ENCODE results near the gene MAGEA9.
"Not testable (repeated sequence)": the region's sequence is repeated elsewhere in the genome, so short reads cannot be mapped to it uniquely, and the experiment has no call there.

MAGEA9 gene

DNA sequence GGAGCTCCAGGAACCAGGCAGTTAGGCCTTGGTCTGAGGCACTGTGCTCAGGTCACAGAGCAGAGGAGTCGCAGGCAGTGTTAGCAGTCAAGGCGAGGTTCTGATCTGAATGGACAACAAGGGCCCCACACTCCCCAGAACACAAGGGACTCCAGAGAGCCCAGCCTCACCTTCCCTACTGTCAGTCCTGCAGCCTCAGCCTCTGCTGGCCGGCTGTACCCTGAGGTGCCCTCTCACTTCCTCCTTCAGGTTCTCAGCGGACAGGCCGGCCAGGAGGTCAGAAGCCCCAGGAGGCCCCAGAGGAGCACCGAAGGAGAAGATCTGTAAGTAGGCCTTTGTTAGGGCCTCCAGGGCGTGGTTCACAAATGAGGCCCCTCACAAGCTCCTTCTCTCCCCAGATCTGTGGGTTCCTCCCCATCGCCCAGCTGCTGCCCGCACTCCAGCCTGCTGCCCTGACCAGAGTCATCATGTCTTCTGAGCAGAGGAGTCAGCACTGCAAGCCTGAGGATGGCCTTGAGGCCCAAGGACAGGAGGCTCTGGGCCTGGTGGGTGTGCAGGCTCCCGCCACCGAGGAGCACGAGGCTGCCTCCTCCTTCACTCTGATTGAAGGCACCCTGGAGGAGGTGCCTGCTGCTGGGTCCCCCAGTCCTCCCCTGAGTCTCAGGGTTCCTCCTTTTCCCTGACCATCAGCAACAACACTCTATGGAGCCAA is 26.2 kb downstream of the MAGEA9 start:
- no peak for DNase-seq

DNA sequence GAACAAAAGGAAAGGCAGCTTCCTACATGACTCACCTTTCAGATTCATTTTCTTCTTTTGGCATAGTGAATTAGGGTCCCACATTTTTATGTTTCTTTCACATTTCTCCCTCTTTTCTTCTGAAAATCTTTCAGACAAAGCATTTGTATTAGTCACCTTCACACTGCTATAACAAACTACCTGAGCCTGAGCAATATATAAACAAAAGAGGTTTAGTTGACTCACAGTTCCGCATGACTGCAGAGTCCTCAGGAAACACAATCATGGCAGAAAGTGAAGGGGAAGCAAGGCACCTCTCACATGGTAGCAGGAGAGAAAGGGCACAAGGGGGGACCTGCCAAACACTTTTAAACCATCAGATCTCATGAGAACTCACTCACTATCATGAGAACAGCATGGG is 36.9 kb downstream of the MAGEA9 start:
- peak; percentile 3 for DNase-seq

DNA sequence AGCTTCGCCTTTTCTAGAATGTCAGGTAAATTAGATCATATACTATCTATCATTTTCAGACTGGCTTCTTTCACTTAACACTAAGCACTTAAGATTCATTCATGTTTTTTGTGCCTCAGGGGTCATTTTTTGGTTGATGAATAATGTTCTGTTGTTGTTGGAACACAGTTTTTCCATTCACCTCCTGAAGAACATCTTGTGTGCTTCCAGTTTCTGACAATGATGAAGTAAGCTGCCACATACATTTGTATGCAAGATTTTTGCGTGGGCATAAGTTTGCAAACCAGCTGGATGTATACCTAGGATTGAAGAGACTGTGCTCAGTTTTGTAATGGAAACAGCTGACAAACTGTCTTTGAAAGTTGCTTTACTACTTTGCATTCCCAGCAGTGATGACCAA is 37.6 kb downstream of the MAGEA9 start:
- no peak for DNase-seq

DNA sequence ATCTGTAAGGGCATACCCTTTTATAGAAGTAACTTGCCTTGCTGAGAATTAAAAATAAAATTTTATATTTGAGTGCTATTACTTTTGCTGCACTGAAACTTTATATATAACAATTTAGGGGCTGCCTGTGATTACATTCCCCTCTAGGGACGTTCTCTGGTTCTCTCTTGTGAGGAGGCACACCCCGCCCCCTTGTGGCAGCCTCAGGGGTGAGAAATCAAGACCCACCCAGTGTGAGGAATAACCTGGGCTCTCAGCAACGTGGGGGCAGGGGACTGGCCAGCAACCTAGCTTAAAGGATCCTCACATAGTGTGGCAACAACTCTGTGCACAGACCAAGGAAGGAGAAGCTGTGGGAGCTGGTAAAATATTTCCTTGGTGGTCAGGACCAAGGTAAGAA is 43.7 kb downstream of the MAGEA9 start:
- DNase-seq, result peak; percentile 58

DNA sequence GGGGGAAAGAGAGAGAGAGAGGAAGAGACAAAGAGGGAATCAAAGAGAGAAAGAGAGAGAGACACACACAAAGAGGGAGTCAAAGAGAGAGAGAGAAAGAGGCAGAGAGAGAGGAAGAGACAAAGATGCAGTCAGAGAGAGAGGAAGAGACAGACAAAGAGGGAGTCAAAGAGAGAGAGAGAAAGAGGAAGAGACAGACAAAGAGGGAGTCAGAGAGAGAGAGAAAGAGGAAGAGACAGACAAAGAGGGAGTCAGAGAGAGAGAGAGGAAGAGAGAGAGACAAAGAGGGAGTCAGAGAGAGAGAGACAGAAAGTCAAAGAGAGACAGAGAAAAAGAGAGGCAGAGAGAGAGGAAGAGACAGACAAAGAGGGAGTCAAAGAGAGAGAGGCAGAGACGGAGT is 45.5 kb downstream of the MAGEA9 start:
- DNase-seq, result no peak

DNA sequence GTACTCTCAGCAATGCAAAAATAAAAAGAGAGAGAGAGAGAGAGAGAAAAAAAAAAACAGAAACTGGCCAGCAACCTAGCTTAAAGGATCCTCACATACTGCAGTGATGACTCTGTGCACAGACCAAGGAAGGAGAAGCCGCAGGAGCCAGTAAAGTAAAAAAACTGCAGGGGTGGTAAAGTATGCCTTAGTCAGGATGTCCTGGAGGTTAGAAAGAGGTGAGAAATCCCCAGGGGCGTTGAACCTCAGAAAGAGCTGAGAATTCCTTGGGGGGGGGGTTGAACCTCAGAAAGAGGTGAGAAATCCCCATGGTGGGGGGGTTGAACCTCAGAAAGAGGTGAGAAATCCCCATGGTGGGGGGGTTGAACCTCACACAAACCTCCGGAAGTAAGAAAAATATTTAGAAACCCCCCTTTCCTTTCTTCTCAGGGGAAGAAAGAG is 48.0 kb downstream of the MAGEA9 start:
- peak; percentile 15 for DNase-seq

DNA sequence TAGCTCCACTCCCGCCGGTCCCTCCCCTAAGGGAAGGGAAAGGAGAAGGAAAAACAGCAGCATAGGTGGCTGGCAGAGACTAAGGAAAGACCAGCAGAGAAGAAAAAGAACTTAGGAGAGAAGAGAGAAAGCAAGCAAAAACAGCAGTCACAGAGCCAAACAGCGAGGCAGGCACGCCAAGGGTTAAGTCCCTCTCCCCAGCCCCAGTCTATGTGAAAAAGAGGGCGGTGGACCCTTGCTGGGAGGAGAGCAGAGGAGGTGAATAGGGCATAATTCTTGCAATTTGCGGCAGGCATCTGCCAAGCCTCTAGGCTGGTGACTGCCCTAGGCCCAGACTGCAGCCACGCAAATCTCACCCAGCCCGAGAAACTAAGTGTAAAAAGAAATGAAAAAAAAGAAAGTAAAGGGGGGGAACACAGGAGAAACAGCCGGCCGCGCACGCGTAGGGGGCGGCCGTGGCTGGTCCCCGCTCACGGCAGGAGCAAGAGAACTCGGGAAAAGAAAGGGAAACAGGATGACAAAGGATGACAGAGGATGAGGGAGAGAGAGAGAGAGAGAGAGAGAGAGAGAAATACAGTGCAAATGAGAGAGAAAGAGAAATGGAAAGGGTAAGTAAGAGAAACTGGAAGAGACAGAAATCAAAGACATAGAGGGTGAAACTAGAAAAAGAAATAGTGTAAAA is 48.6 kb downstream of the MAGEA9 start:
- DNase-seq, result peak; percentile 28

DNA sequence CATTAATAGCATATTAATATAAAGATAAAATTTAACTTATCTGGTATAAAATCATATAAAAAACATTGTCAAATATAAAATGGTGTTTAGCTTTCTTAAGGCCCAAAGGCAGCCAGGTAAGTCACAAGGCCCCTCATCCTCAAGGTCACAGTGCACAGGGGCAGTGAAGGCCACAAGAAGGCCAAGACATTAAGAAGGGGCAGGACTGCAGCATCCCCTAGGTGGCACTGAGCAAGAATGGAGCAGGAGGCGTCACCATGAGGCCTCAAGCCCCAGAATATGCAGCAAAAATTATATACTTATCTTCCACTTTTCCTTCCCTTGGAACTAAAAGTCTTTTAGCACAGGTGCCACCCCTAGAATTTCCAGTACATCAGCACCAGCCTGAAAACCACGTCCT is 49.7 kb downstream of the MAGEA9 start:
- DNase-seq, result no peak

DNA sequence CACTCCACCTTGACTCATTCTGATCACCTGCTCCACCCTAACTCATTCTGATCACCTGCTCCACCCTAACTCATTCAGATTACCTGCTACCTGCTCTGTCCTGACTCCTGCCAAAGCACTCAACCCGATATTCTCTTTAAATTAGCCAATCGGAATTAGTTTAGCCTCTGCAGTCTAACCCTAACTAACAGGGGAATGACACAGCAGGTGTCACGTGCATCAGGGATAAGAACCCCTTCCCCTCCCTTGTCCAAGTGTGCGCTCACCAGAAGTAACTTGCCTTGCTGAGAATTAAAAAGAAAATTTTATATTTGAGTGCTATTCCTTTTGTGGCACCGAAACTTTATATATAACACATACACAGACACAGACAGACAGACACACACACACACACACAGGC is 55.0 kb downstream of the MAGEA9 start:
- DNase-seq, result not testable (repeated sequence)

DNA sequence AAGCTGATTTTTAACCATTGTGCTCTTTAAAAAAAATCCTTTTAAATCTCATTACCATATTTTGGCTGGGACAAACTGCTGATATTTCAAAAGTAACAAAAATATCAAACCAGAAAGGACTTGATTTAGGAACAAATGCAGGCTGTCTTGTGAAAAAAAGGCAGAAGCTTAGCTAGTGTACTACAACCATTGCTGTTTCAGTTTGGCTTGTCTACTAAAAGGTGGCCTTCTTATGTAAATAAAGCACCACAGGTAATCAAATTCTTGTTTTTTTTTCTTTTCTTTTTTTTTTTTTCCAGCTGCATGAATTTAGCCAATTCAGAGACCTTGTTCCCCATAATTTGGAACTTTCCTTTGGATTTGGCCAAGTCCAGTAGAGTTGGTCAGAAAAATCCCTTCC is 55.4 kb downstream of the MAGEA9 start:
- no peak for DNase-seq

Data from activated CD4-positive, alpha-beta T cell treated with anti-CD3 and anti-CD28 coated beads for 48 hours (primary cell).